Astrocyte of the spinal cord (primary cell): Measurements from ENCODE around the gene IGLL1.
"Not testable (repeated sequence)": the region's sequence is repeated elsewhere in the genome, so short reads cannot be mapped to it uniquely, and the experiment has no call there.

Source experiments
- DNase-seq: peaks from one replicate; pipeline ENCODE4 v3.0.0; 2011; ENCODE audit warnings: low read depth, low spot score
- H3K4me3 ChIP-seq: 2 replicates; pipeline ENCODE4 v1.5.1; 2011; ENCODE audit warnings: low read depth, mild to moderate bottlenecking, low read length, moderate library complexity
- in situ Hi-C: cut with HindIII; loops from 2 replicates; pipeline ENCODE4 v1.10.0; 2017; ENCODE audit warnings: low sequenced_read_pairs
- TF ChIP-seq, protein P1 (sequence below): IDR thresholded peaks from 2 replicates; pipeline ENCODE4 v1.5.1; 2012; ENCODE audit warnings: low read depth, mild to moderate bottlenecking, low read length, inconsistent platforms

IGLL1 gene

GRCh38 chr22:23603266-23603665 is 23.2 kb upstream of the IGLL1 start:
- H3K4me3 ChIP-seq, result no peak overlapping the region
- TF ChIP-seq, protein P1, sequence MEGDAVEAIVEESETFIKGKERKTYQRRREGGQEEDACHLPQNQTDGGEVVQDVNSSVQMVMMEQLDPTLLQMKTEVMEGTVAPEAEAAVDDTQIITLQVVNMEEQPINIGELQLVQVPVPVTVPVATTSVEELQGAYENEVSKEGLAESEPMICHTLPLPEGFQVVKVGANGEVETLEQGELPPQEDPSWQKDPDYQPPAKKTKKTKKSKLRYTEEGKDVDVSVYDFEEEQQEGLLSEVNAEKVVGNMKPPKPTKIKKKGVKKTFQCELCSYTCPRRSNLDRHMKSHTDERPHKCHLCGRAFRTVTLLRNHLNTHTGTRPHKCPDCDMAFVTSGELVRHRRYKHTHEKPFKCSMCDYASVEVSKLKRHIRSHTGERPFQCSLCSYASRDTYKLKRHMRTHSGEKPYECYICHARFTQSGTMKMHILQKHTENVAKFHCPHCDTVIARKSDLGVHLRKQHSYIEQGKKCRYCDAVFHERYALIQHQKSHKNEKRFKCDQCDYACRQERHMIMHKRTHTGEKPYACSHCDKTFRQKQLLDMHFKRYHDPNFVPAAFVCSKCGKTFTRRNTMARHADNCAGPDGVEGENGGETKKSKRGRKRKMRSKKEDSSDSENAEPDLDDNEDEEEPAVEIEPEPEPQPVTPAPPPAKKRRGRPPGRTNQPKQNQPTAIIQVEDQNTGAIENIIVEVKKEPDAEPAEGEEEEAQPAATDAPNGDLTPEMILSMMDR, result no peak
- in situ Hi-C loops, result no loop called here
- no peak for DNase-seq

DNA sequence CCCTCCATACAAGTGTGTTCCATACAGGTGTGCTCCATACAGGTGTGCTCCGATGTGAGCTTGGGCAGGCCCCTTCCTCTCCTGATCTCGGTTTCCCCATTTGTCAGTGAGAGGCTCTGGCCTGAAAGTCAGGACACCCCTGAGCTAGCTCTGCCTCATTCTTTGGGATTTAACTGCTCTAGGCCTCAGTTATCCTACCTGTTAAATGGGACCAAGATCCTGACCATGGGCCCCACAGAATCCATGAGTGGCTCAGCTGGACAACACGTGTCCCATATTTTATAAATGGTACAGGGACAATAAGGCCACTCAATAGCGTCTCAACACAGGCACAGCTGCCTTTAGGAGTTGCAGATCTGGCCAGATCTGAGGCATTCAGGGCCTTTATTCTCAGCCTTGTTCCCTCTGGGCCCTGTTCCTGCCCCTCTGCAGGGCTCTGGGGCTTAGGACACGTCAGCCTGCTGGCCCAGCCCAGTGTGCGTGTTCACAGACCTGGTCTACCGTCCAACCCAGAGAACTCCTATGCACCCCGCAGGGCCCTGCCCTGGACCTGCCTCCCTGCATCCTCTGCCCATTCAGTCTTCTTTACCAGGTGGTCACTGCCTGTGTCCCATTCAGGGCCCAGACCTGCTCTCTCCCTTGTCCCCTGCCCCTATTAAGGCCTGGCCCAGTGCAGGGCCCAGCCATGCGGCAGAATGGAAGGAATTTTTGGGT is 18.9 kb upstream of the IGLL1 start:
- H3K4me3 ChIP-seq, result no peak overlapping the region
- no peak for DNase-seq
- in situ Hi-C loops, result no loop called here
- TF ChIP-seq, protein P1, result no peak

DNA sequence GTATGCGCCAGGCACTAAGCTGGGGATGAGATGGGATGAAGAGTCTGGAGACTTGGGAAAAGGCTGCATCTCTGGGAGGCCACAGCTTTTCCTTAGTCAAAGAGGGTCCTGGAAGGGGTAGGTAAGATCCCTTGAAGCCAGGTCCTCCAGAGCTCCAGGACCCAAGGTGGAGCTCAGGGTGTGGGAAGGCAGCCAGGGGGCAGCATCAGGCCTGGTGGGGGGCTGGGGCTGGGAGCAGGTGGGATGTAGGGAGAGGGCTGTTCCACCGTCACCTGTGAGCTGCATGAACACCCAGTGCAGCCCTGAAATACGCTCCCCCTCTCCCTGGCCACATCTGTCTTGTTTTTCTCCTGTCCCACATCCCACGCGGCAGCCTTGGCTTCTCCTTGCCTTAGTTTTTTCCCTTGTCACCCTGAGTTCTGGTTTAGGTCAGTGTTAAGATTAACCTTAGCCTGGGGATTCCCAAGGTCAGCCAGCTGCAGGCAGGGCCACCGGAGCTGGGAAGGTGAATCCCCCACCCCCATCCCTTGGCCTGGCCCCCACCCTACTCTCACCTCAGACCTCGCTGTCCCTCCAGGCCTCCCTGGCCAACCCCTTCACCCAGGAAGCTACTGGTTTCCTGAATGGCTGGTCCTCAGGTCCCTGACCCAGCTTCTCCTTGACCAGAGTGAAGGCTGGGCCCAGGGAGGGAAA is 17.6 kb upstream of the IGLL1 start:
- H3K4me3 ChIP-seq, DNase-seq, in situ Hi-C loops: not testable (repeated sequence)

- DNase-seq, in situ Hi-C loops, H3K4me3 ChIP-seq: not testable (repeated sequence)
These were observed 15.8 kb upstream of the IGLL1 start for GRCh38 chr22:23595904-23596303.

GRCh38 chr22:23591846-23592245 is 11.8 kb upstream of the IGLL1 start:
- in situ Hi-C loops, result no loop called here
- no peak for DNase-seq
- TF ChIP-seq, protein P1, result no peak
- H3K4me3 ChIP-seq, result no peak overlapping the region

DNA sequence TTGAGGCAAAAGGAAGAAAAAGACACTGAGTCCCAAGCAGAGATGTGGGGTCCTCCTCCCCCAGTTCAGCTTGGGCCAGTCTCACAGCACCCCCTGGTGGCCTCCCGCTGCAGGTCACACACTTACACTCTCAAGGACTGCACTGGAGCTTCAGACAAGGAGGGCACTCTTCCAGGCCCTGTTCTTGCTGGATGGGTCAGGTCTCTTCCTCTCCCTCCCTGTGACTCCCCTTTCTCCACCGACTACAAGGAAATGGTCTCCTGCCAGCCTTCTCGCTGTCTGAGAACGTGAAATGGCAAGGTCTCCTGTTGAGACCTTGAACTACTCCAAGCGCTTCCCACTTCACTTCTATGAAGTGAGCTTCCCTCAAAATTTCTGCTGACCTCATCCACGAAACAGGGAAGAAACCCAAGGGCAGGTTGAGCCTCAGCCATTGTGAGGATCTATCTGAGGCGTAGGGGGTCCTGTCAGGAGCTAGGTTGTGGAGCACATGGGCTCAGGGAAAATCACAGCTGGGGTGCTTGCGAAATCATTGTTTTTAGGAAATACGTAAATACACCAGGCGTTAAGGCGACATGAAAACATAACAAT is 11.2 kb upstream of the IGLL1 start:
- in situ Hi-C loops, result no loop called here
- DNase-seq, result peak; percentile 46
- H3K4me3 ChIP-seq, result no peak overlapping the region
- TF ChIP-seq, protein P1, result peak; percentile 94

DNA sequence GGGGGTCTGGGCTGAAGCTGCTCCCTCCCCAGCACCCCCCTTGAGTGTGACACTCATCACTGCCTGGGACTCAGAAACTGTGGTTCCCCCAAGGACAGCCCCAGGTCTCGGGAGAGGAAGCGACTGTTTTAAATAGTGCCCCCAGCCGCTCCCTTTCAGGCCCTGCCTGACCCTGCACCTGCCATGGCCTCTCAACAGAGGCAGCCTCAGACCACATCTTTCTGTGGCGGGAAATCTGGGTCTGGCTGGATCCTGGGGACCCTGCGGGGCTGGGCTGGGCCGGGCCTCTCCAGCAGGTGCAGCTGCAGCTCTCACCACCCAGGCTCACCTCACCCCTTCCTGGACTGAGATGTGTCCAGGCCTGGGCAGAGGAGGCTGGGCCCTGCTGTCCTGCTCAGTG is 3.7 kb upstream of the IGLL1 start:
- DNase-seq, result no peak
- in situ Hi-C loops, result no loop called here
- TF ChIP-seq, protein P1, result no peak
- no peak overlapping the region for H3K4me3 ChIP-seq
